Ovary (tissue), 3 donors: ENCODE results near the gene TMPRSS3.

ENCODE experiments used
- EP300 ChIP-seq: sonication (generic); formaldehyde crosslinking; IDR thresholded peaks from one replicate; pipeline ENCODE4 v1.6.1; 2017; ENCODE audit warnings: antibody characterized with exemption
- POLR2A ChIP-seq: fragments of 450-650 bp; IDR thresholded peaks from one replicate; pipeline ENCODE4 v1.6.1; 2017; ENCODE audit warnings: antibody characterized with exemption, mild to moderate bottlenecking, moderate library complexity
- TF ChIP-seq, protein P1 (sequence below), 3 donors: fragments of 450-650 bp in 2 of 3; fragments of 200-600 bp in 1 of 3; IDR thresholded peaks; one replicate each; pipeline versions ENCODE4 v1.5.1 to v1.8.0; 2016 to 2022; ENCODE audit warnings: antibody characterized with exemption in 3 of 3, mild to moderate bottlenecking in 1 of 3
- donor health status: DM: no; HTN: no; CAD: no.

DNA sequence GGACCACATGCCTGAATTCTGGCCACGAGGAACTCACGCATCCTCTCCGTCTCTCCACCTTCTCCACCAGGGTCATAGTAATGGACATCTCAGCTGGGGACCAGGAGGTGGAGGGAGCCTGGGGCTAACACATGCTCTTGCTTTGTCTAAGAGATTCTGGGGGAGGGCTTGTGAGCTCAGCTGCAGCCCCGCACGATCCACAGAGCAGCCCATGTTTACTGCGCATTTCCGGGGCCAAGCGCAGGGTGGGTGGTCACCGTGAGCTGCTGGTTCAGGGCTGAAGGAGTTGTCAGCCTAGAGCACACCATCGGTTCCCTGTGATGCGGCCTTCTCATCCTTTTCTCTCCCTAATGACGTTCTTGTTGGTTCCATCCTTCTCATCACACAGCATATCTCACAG, 37.6 kb downstream of the TMPRSS3 start:
- TF ChIP-seq, protein P1, sequence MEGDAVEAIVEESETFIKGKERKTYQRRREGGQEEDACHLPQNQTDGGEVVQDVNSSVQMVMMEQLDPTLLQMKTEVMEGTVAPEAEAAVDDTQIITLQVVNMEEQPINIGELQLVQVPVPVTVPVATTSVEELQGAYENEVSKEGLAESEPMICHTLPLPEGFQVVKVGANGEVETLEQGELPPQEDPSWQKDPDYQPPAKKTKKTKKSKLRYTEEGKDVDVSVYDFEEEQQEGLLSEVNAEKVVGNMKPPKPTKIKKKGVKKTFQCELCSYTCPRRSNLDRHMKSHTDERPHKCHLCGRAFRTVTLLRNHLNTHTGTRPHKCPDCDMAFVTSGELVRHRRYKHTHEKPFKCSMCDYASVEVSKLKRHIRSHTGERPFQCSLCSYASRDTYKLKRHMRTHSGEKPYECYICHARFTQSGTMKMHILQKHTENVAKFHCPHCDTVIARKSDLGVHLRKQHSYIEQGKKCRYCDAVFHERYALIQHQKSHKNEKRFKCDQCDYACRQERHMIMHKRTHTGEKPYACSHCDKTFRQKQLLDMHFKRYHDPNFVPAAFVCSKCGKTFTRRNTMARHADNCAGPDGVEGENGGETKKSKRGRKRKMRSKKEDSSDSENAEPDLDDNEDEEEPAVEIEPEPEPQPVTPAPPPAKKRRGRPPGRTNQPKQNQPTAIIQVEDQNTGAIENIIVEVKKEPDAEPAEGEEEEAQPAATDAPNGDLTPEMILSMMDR (IDR thresholded peaks at IDR 0.05): no peak
- TF ChIP-seq POLR2A: no peak
- TF ChIP-seq EP300: no peak
